ENCODE data around the gene CRY2.
A peak's percentile ranks its signal among the peaks of the same experiment; 100 is the strongest.
"Not testable (repeated sequence)": the region's sequence is repeated elsewhere in the genome, so short reads cannot be mapped to it uniquely, and the experiment has no call there.

The CRY2 gene

GRCh38 chr11:45846974-45847910 is at the start of gene CRY2:
Gene CRY2, plus strand, starts transcription at chr11:45847475. Its CDS starts 16 bp downstream, at chr11:45847491.
- peak; percentile 99 for DNase-seq

- no peak for DNase-seq
These were observed 48.4 kb upstream of the CRY2 start for GRCh38 chr11:45798793-45799441.

- DNase-seq, result no peak
These were observed 47.7 kb upstream of the CRY2 start for GRCh38 chr11:45799562-45799961.

GRCh38 chr11:45800261-45800660 is 47.0 kb upstream of the CRY2 start:
- no peak for DNase-seq

GRCh38 chr11:45801723-45802315 is 45.5 kb upstream of the CRY2 start:
- DNase-seq, result no peak

GRCh38 chr11:45802531-45803317 is 44.6 kb upstream of the CRY2 start:
- DNase-seq, result no peak

GRCh38 chr11:45803971-45804760 is 43.1 kb upstream of the CRY2 start:
- peak; percentile 35 for DNase-seq

GRCh38 chr11:45804761-45805304 is 42.4 kb upstream of the CRY2 start, which contains the start of gene SLC35C1:
Gene SLC35C1, plus strand, starts transcription at chr11:45805149. Its CDS starts 653 bp downstream, at chr11:45805802.
- DNase-seq, result peak; percentile 86

GRCh38 chr11:45805305-45806071 is 41.8 kb upstream of the CRY2 start:
- DNase-seq, result no peak

- no peak for DNase-seq
These were observed 41.0 kb upstream of the CRY2 start for GRCh38 chr11:45806072-45806933.

GRCh38 chr11:45806937-45807791 is 40.1 kb upstream of the CRY2 start:
- DNase-seq, result no peak

- DNase-seq, result no peak
These were observed 39.5 kb upstream of the CRY2 start for GRCh38 chr11:45807792-45808238.

GRCh38 chr11:45808427-45808826 is 38.8 kb upstream of the CRY2 start:
- DNase-seq, result not testable (repeated sequence)

- DNase-seq, result no peak
These were observed 37.5 kb upstream of the CRY2 start for GRCh38 chr11:45809456-45810395.

- DNase-seq, result no peak
These were observed 36.7 kb upstream of the CRY2 start for GRCh38 chr11:45810431-45811108.

- no peak for DNase-seq
These were observed 36.2 kb upstream of the CRY2 start for GRCh38 chr11:45811109-45811435.
